ENCODE measurements around the gene KCNAB1. TPM values are rescaled to one million over a fixed set of nuclear protein-coding genes. Genes with fewer than 3 reads are reported as not detected.

The KCNAB1 gene
- total RNA-seq, 1 experiment from 2014 or later: not detected

- Histone ChIP-seq H3K79me2 (ENCODE audit: insufficient read depth, low read length) (no peaks in the 10 kb centered on the region), H3K36me3 (ENCODE audit: control insufficient read depth in 1 of 2, insufficient read depth in 2 of 2, low read length in 2 of 2) (no peaks in the 10 kb centered on the region), H3K4me3 (replicated peaks in 1 of 2; ENCODE audit: low read depth in 1 of 2, low read length in 2 of 2) (no peak overlapping the region), H3K4me2 (ENCODE audit: low read length) (no peak overlapping the region), H3K27me3 (ENCODE audit: insufficient read depth, low read length) (no peaks in the 10 kb centered on the region), H3K27ac (ENCODE audit: low read depth, low read length) (no peak overlapping the region), H2AFZ (ENCODE audit: low read depth, low read length, poor library complexity, severe bottlenecking) (no peak overlapping the region), H3K4me1 (ENCODE audit: control insufficient read depth in 1 of 2, insufficient read depth in 2 of 2, low read length in 2 of 2) (no peaks in the 10 kb centered on the region), H3K9ac (ENCODE audit: low read length) (no peak overlapping the region), H4K20me1 (ENCODE audit: insufficient read depth) (no peaks in the 10 kb centered on the region), H3K9me2 (ENCODE audit: insufficient read depth) (no peaks in the 10 kb centered on the region), H3K9me3 (ENCODE audit: control insufficient read depth in 1 of 2, insufficient read depth in 1 of 2, low read depth in 1 of 2, low read length in 2 of 2) (no peaks in the 10 kb centered on the region)
- no peak for TF ChIP-seq ATF3 (IDR thresholded peaks at IDR 0.05)
- no peak for TF ChIP-seq RAD21 (IDR thresholded peaks at IDR 0.05; ENCODE audit: low read depth)
- no peak for TF ChIP-seq CBX3 (IDR thresholded peaks at IDR 0.05; ENCODE audit: low read depth)
- TF ChIP-seq FOSL1 (IDR thresholded peaks at IDR 0.05; ENCODE audit: low read depth): no peak
- no peak for TF ChIP-seq ELF1 (IDR thresholded peaks at IDR 0.05; ENCODE audit: borderline replicate concordance, low read depth)
- TF ChIP-seq SIN3A (IDR thresholded peaks at IDR 0.05; ENCODE audit: low read depth): no peak
- TF ChIP-seq JUND (IDR thresholded peaks at IDR 0.05): no peak
- no peak for TF ChIP-seq POLR2A (IDR thresholded peaks at IDR 0.05; ENCODE audit: borderline replicate concordance, extremely low read depth, insufficient read depth, insufficient read length)
- no peak for TF ChIP-seq TCF7L2 (IDR thresholded peaks at IDR 0.05; ENCODE audit: borderline replicate concordance, extremely low read depth, insufficient read depth, insufficient read length)
- no peak for TF ChIP-seq POLR2AphosphoS5 (IDR thresholded peaks at IDR 0.05; ENCODE audit: low read depth, low read length)
- no peak for TF ChIP-seq CEBPB (IDR thresholded peaks at IDR 0.05; ENCODE audit: low read depth)
- TF ChIP-seq REST (IDR thresholded peaks at IDR 0.05; ENCODE audit: low read depth): no peak
- no peak for TF ChIP-seq EGR1 (IDR thresholded peaks at IDR 0.05; ENCODE audit: low read depth)
- TF ChIP-seq CTCF (IDR thresholded peaks at IDR 0.05 in 2 of 3, conservative IDR thresholded peaks at IDR 0.05 in 1 of 3; ENCODE audit: borderline replicate concordance in 1 of 3, insufficient read depth in 1 of 3, low read depth in 2 of 3, low read length in 2 of 3): no peak
- no peak for TF ChIP-seq EZH2 (IDR thresholded peaks at IDR 0.05)
- TF ChIP-seq MAX (IDR thresholded peaks at IDR 0.05): no peak
- TF ChIP-seq ZFX (IDR thresholded peaks at IDR 0.05): no peak
- TF ChIP-seq EZH2phosphoT487 (IDR thresholded peaks at IDR 0.05; ENCODE audit: borderline replicate concordance): no peak
- no TSS peak for BruUV-seq (replicated peaks)
- intact Hi-C loops (cut with micrococcal nuclease): no loop called here
- CTCF ChIA-PET: no interaction called here
- ATAC-seq (no peak), DNase-seq (ENCODE audit: low read depth, low spot score) (no peak)
- RAD21 ChIA-PET (ENCODE audit: low non-redundant PET in 1 of 2, low total read pairs in 2 of 2, uncharacterized antibody in 2 of 2, unreplicated experiment in 2 of 2): no interaction called here
- POLR2A ChIA-PET: no interaction called here
Observed at GRCh38 chr3:156300371-156300770, 180.0 kb downstream of the KCNAB1 start.

Measured in HCT116 (cell line).